GM12878 (cell line): ENCODE measurements around the gene CLDN24. TPM values are rescaled to one million over a fixed set of nuclear protein-coding genes. Genes with fewer than 3 reads are reported as not detected.

Source experiments
- ATAC-seq: fragments of 200-7000 bp; cut with Tn5 transposase; 3 replicates; pipeline ENCODE4 v1.9.1; 2020; ENCODE audit warnings: mild to moderate bottlenecking, moderate library complexity
- BruUV-seq: library from RNA; stranded (reverse); fragments of 400-500 nt; replicated peaks from 2 replicates; lab custom pipeline; 2021; lab: Mats Ljungman, UMichigan
- CTCF ChIA-PET: fragments of 300-600 bp; sonication (Branson Sonifier 250); formaldehyde crosslinking; extraction: SDS; loops from one replicate; lab custom pipeline; 2021; ENCODE audit warnings: inconsistent platforms; lab: Yijun Ruan, JAX
- POLR2A ChIA-PET: fragments of 350-600 bp; formaldehyde crosslinking; extraction: SDS; loops from one replicate; lab custom pipeline; 2021; ENCODE audit warnings: inconsistent platforms; lab: Charles Lee
- RAD21 ChIA-PET: fragments of 300-600 bp; sonication (Branson Sonifier 250); formaldehyde crosslinking; loops from one replicate; lab custom pipeline; 2023; ENCODE audit warnings: antibody characterized with exemption; ENCODE audit not compliant: unreplicated experiment; lab: Charles Lee
- SMC1A ChIA-PET: fragments of 300-600 bp; sonication (Branson Sonifier 250); formaldehyde crosslinking; loops from one replicate; lab custom pipeline; 2023; ENCODE audit not compliant: unreplicated experiment, uncharacterized antibody; lab: Charles Lee
- DNase-seq: peaks from one replicate; pipeline ENCODE4 v3.0.0-alpha.2; 2011; ENCODE audit warnings: low read depth, low spot score
- FAIRE-seq: peaks from 3 replicates; lab custom pipeline; 2011; peaks lifted over from hg19 to GRCh38; lab: Jason Lieb, UNC
- H2AFZ ChIP-seq: 2 replicates; pipeline ENCODE4 v1.6.0; 2011; ENCODE audit warnings: low read depth, low read length, control low read depth; ENCODE audit not compliant: control insufficient read depth
- H3K27ac ChIP-seq: 2 replicates; pipeline ENCODE4 v1.5.1; 2011; ENCODE audit warnings: control low read depth; ENCODE audit not compliant: control insufficient read depth, insufficient read depth
- H3K27me3 ChIP-seq, 2 experiments: replicated peaks in 1 of 2; 2 replicates each; pipeline versions ENCODE4 v1.6.0 to v1.6.1; 2011; ENCODE audit warnings: low read length in 1 of 2; ENCODE audit not compliant: control insufficient read depth in 2 of 2, insufficient read depth in 2 of 2
- H3K36me3 ChIP-seq, 2 experiments: 2 replicates each; pipeline ENCODE4 v1.5.1; 2011; ENCODE audit warnings: low read length in 1 of 2; ENCODE audit not compliant: control insufficient read depth in 2 of 2, insufficient read depth in 2 of 2
- H3K4me1 ChIP-seq: 2 replicates; pipeline ENCODE4 v1.6.1; 2011; ENCODE audit warnings: mild to moderate bottlenecking, low read length, moderate library complexity, mixed read lengths; ENCODE audit not compliant: control insufficient read depth, insufficient read depth
- H3K4me2 ChIP-seq: 2 replicates; pipeline ENCODE4 v1.6.0; 2011; ENCODE audit warnings: control low read depth; ENCODE audit not compliant: control insufficient read depth, insufficient read depth
- H3K4me3 ChIP-seq: fragments of 200-600 bp; sonication (generic); 2 replicates; pipeline ENCODE4 v1.5.1; 2016
- H3K79me2 ChIP-seq: 2 replicates; pipeline ENCODE4 v1.6.0; 2011; ENCODE audit warnings: low read length; ENCODE audit not compliant: control insufficient read depth, insufficient read depth
- H3K9ac ChIP-seq: 2 replicates; pipeline ENCODE4 v1.8.0; 2011; ENCODE audit warnings: low read length, control low read depth, mixed read lengths; ENCODE audit not compliant: control insufficient read depth, insufficient read depth
- H3K9me3 ChIP-seq: replicated peaks from 3 replicates; pipeline ENCODE4 v1.5.1; 2011; ENCODE audit warnings: mild to moderate bottlenecking, low read length; ENCODE audit not compliant: control insufficient read depth, insufficient read depth
- H4K20me1 ChIP-seq: 2 replicates; pipeline ENCODE4 v1.6.0; 2011; ENCODE audit not compliant: control insufficient read depth, insufficient read depth
- CEBPB ChIP-seq, 2 experiments: fragments of 150-350 bp in 1 of 2; IDR thresholded peaks; 2 replicates each; pipeline ENCODE4 v1.6.1; 2012 to 2014; ENCODE audit warnings: low read depth in 2 of 2, low read length in 2 of 2, borderline replicate concordance in 1 of 2, inconsistent platforms in 1 of 2
- CREM ChIP-seq: IDR thresholded peaks from 2 replicates; pipeline ENCODE4 v1.6.1; 2014; ENCODE audit warnings: antibody characterized with exemption, low read depth
- ETV6 ChIP-seq, 2 experiments: fragments of 450-650 bp in 1 of 2; IDR thresholded peaks in 1 of 2; conservative IDR thresholded peaks in 1 of 2; 2 replicates each; pipeline ENCODE4 v1.6.1; 2014; ENCODE audit warnings: antibody characterized with exemption in 1 of 2, borderline replicate concordance in 1 of 2, low read depth in 1 of 2, mild to moderate bottlenecking in 1 of 2, moderate library complexity in 1 of 2
- MTA2 ChIP-seq: fragments of 450-650 bp; IDR thresholded peaks from 2 replicates; pipeline ENCODE4 v1.6.1; 2016; ENCODE audit warnings: low read depth, mild to moderate bottlenecking, moderate library complexity
- PRDM15 ChIP-seq: fragments of 450-650 bp; formaldehyde crosslinking; IDR thresholded peaks from 2 replicates; pipeline ENCODE4 v1.4.0; 2020; ENCODE audit warnings: mild to moderate bottlenecking, moderate library complexity
- RBBP5 ChIP-seq: fragments of 200-600 bp; sonication (generic); conservative IDR thresholded peaks from 2 replicates; pipeline ENCODE4 v1.6.1; 2016
- SIX5 ChIP-seq: IDR thresholded peaks from 2 replicates; pipeline ENCODE4 v1.6.1; 2011; ENCODE audit warnings: mild to moderate bottlenecking, low read depth, low read length, moderate library complexity; ENCODE audit not compliant: severe bottlenecking
- SREBF2 ChIP-seq: IDR thresholded peaks from 2 replicates; pipeline ENCODE4 v1.6.1; 2012; ENCODE audit warnings: mild to moderate bottlenecking, low read length
- USF2 ChIP-seq: IDR thresholded peaks from 2 replicates; pipeline ENCODE4 v1.6.1; 2011; ENCODE audit warnings: low read depth, low read length, improper control_type of control experiment, borderline replicate concordance
- ZBTB4 ChIP-seq: fragments of 450-650 bp; formaldehyde crosslinking; IDR thresholded peaks from 2 replicates; pipeline ENCODE4 v1.4.0; 2022; ENCODE audit warnings: mild to moderate bottlenecking, moderate library complexity
- ZNF592 ChIP-seq: fragments of 450-650 bp; IDR thresholded peaks from 2 replicates; pipeline ENCODE4 v1.6.1; 2017; ENCODE audit warnings: mild to moderate bottlenecking, moderate library complexity
- WGBS: methylation state at CpG from one replicate; pipeline ENCODE4 v1.1.6; 2016; ENCODE audit warnings: low lambda C conversion rate; ENCODE audit not compliant: insufficient replicate concordance, insufficient coverage; ENCODE audit errors: missing lambda C conversion rate; 5-methylcytosine and 5-hydroxymethylcytosine counted together
- in situ Hi-C: fragments of 300-500 bp; cut with MboI; formaldehyde crosslinking; loops from 9 replicates; pipeline ENCODE4 v1.14.3; 2018; ENCODE audit warnings: mixed read lengths
- intact Hi-C: fragments of 100-400 bp; cut with micrococcal nuclease; formaldehyde crosslinking; loops from one replicate; pipeline ENCODE4 v1.14.2; 2022; ENCODE audit not compliant: unreplicated experiment
- polyA plus RNA-seq, 11 experiments: library from polyadenylated mRNA; depleted of rRNA in 4 of 11; unstranded in 6 of 11; stranded (reverse) in 5 of 11; fragments of >200 nt; fragmentation: Nextera tagmentation in 4 of 11; fragmentation: Illumina TruSeq in 1 of 11; extraction: Ambion mirVana in 4 of 11; extraction: Trizol in 1 of 11; gene quantifications; 1 replicate in 1 of 11; 2 replicates in 10 of 11; pipeline versions ENCODE4 v1.2.1 to v1.2.3, GENCODE V29; 2011 to 2016; ENCODE audit warnings: inconsistent platforms in 2 of 11, missing spikeins in 2 of 11, low read depth in 1 of 11
- total RNA-seq, 4 experiments: library from RNA; depleted of rRNA in 3 of 4; stranded (reverse); fragments of >200 nt in 3 of 4; fragmentation: Illumina TruSeq in 1 of 4; extraction: Trizol in 1 of 4; gene quantifications; 2 replicates each; pipeline versions ENCODE4 v1.2.1 to v1.2.3, GENCODE V29; 2013 to 2021

CLDN24 gene
- total and polyA plus RNA-seq, 10 of the 15 experiments (the other 5 are each of a cell fraction or from before 2014, with no cell fraction given), result not detected

GRCh38 chr4:183304538-183304937 lies 17.7 kb downstream of the CLDN24 start:
- H3K79me2 ChIP-seq, result no peaks in the 10 kb centered on the region
- ChIA-PET POLR2A (no interaction called here), SMC1A (no interaction called here), CTCF (interaction anchor here (2.1 kb wide), 1 partner anchor 43 kb away, joined by 6 read pairs; no protein-coding TSS in a partner anchor), RAD21 (no interaction called here)
- no peaks in the 10 kb centered on the region for H3K9me3 ChIP-seq
- FAIRE-seq (no peak), ATAC-seq (no peak), DNase-seq (no peak)
- BruUV-seq, result no TSS peak
- H3K4me1 ChIP-seq, result no peaks in the 10 kb centered on the region
- no peaks in the 10 kb centered on the region for H3K27me3 ChIP-seq
- no peak overlapping the region for H3K27ac ChIP-seq
- intact Hi-C loops (no loop called here), in situ Hi-C loops (no loop called here)
- H3K4me3 ChIP-seq, result no peak overlapping the region
- WGBS, result 3% methylated on average over 2 of the region's 2 CpGs
- H2AFZ ChIP-seq, result no peak overlapping the region
- no peaks in the 10 kb centered on the region for H4K20me1 ChIP-seq
- no peak overlapping the region for H3K9ac ChIP-seq
- H3K36me3 ChIP-seq, result no peaks in the 10 kb centered on the region
- H3K4me2 ChIP-seq, result no peak overlapping the region
- no peak for TF ChIP-seq SREBF2
- no peak for TF ChIP-seq SIX5
- no peak for TF ChIP-seq PRDM15
- TF ChIP-seq ETV6 (conservative IDR thresholded peaks at IDR 0.05 in 1 of 2, IDR thresholded peaks at IDR 0.05 in 1 of 2; ENCODE audit: borderline replicate concordance in 1 of 2, low read depth in 1 of 2), result no peak
- TF ChIP-seq CEBPB (IDR thresholded peaks at IDR 0.05; ENCODE audit: borderline replicate concordance in 1 of 2, low read depth in 2 of 2, low read length in 2 of 2), result no peak
- no peak for TF ChIP-seq ZNF592
- TF ChIP-seq USF2, result no peak
- TF ChIP-seq ZBTB4, result no peak
- no peak for TF ChIP-seq MTA2
- no peak for TF ChIP-seq CREM
- no peak for TF ChIP-seq RBBP5
